Karpas-422 (cell line): ENCODE data around the gene EXT2. TPM values are rescaled to one million over a fixed set of nuclear protein-coding genes. Genes with fewer than 3 reads are reported as not detected.

Experiments
- DNase-seq: peaks from one replicate; pipeline ENCODE4 v3.0.0-alpha.2; 2015
- H2AFZ ChIP-seq: fragments of 200-600 bp; sonication (generic); 2 replicates; pipeline ENCODE4 v1.6.1; 2014; ENCODE audit warnings: antibody characterized with exemption, low read length, mixed read lengths
- H3K27ac ChIP-seq: fragments of 200-600 bp; sonication (generic); 2 replicates; pipeline ENCODE4 v1.5.1; 2014; ENCODE audit warnings: mild to moderate bottlenecking, low read length, moderate library complexity
- H3K27me3 ChIP-seq: fragments of 200-600 bp; sonication (generic); 2 replicates; pipeline ENCODE4 v1.6.1; 2014; ENCODE audit warnings: low read length, mixed read lengths
- H3K36me3 ChIP-seq: fragments of 200-600 bp; sonication (generic); 2 replicates; pipeline ENCODE4 v1.6.1; 2014; ENCODE audit warnings: low read length, mixed read lengths; ENCODE audit not compliant: insufficient read depth
- H3K4me1 ChIP-seq: fragments of 200-600 bp; sonication (generic); 2 replicates; pipeline ENCODE4 v1.6.1; 2014; ENCODE audit warnings: mild to moderate bottlenecking, low read length, mixed read lengths
- H3K4me2 ChIP-seq: fragments of 200-600 bp; sonication (generic); 2 replicates; pipeline ENCODE4 v1.6.1; 2014; ENCODE audit warnings: low read length, low read depth, mild to moderate bottlenecking; ENCODE audit not compliant: poor library complexity, severe bottlenecking
- H3K4me3 ChIP-seq: fragments of 200-600 bp; sonication (generic); 2 replicates; pipeline ENCODE4 v1.5.1; 2014; ENCODE audit warnings: mild to moderate bottlenecking, antibody characterized with exemption, low read length, mixed read lengths
- H3K79me2 ChIP-seq: fragments of 200-600 bp; sonication (generic); 2 replicates; pipeline ENCODE4 v1.6.1; 2014; ENCODE audit warnings: mild to moderate bottlenecking, low read length, mixed read lengths
- H3K9ac ChIP-seq: fragments of 200-600 bp; sonication (generic); 2 replicates; pipeline ENCODE4 v1.6.0; 2014; ENCODE audit warnings: low read length
- H3K9me2 ChIP-seq: fragments of 200-600 bp; sonication (generic), shearing (Covaris generic); replicated peaks from 2 replicates; pipeline ENCODE4 v1.6.0; 2014; ENCODE audit warnings: mild to moderate bottlenecking, low read length, moderate library complexity; ENCODE audit not compliant: insufficient read depth
- H3K9me3 ChIP-seq: fragments of 300-700, 200-600 bp; sonication (generic); 2 replicates; pipeline ENCODE4 v1.6.1; 2014; ENCODE audit warnings: low read length, mixed read lengths
- H4K20me1 ChIP-seq: fragments of 200-600 bp; sonication (generic); 2 replicates; pipeline ENCODE4 v1.6.1; 2014; ENCODE audit warnings: mild to moderate bottlenecking, antibody characterized with exemption, low read length, low read depth; ENCODE audit not compliant: insufficient read depth
- total RNA-seq: library from RNA; depleted of rRNA; stranded (reverse); fragments of >200 nt; shearing (Covaris generic); gene quantifications from 2 replicates; pipeline ENCODE4 v1.2.3, GENCODE V29; 2014; ENCODE audit warnings: low replicate concordance; rRNA removed

EXT2 gene
- 51.5 and 64.0 TPM in 2 replicates for total RNA-seq

DNA sequence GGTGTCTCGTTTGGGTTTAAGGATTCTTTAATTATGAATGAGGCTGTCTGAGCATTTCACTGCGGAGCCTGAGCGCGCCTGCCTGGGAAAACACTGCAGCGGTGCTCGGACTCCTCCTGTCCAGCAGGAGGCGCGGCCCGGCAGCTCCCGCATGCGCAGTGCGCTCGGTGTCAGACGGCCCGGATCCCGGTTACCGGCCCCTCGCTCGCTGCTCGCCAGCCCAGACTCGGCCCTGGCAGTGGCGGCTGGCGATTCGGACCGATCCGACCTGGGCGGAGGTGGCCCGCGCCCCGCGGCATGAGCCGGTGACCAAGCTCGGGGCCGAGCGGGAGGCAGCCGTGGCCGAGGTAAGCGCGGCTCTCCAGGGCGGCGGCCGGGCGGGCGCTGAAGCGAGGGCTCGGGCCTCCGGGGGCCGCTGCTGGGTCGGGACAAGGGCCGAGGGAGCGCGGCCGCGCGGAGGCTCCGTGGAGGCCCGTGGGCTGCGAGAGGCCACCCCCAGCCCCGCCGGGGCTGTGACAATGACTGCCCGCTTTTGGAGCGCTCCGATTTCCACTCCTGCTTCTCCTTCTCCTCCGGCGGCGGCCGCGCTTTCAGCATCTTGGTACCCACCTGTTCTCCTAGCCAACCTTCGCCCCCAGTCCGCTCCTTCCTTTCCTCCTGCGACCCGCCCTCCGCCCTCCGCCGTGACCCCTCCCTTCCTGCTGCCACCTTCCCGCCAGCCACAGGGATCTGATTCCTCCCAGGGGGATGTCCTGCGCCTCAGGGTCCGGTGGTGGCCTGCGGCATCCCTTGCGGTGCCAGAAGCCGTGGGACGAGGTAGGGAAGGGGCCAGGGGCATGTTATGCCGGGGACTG, at the start of gene EXT2:
Gene EXT2, plus strand, starts transcription at position 173 of the 854 bp plus-strand sequence. CDS start 12,035 bp downstream, outside the sequence.
- Histone ChIP-seq H3K36me3 (no peaks in the 10 kb centered on the region), H3K9ac (peak within 1 kb of the TSS; percentile 87), H4K20me1 (no peaks in the 10 kb centered on the region), H3K27me3 (no peaks in the 10 kb centered on the region), H3K9me3 (no peaks in the 10 kb centered on the region), H3K9me2 (no peaks in the 10 kb centered on the region), H3K4me1 (peaks cover 17% of the 10 kb centered on the region), H3K27ac (no peak within 1 kb of the TSS; the same call in 1 of the 2 replicates), H3K79me2 (peaks cover 45% of the 10 kb centered on the region), H2AFZ (peak within 1 kb of the TSS; percentile 91), H3K4me3 (peak within 1 kb of the TSS; percentile 97), H3K4me2 (peak within 1 kb of the TSS; percentile 89)
- DNase-seq = peak; percentile 92

DNA sequence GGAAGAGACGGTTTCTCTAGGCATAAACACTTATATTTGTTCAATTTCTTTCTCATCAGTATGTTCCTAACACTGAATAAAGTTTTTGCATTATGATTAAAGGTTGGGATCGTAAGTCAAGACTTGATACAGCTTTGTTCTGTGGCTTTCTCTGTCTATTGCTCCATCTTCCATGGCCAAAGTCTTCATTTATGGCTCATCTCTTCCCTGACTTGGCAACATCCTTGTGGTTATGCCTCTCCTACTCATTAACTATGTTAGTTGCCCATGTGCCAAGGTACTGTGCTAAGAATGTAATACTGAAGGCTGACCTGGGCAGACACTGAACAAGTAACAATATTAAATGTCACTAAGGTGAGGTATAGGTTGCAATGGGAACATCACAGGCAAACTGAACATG, 49.3 kb upstream of the EXT2 start:
- Histone ChIP-seq H3K79me2 (no peaks in the 10 kb centered on the region), H3K4me1 (no peaks in the 10 kb centered on the region), H3K9ac (no peak overlapping the region), H4K20me1 (no peaks in the 10 kb centered on the region), H3K9me2 (no peaks in the 10 kb centered on the region; the same call in 1 of the 2 replicates), H2AFZ (no peak overlapping the region), H3K36me3 (no peaks in the 10 kb centered on the region), H3K27ac (no peak overlapping the region), H3K27me3 (no peaks in the 10 kb centered on the region), H3K4me3 (no peak overlapping the region), H3K9me3 (no peaks in the 10 kb centered on the region), H3K4me2 (no peak overlapping the region)
- DNase-seq = no peak

- no peaks in the 10 kb centered on the region for H3K79me2 ChIP-seq
- no peaks in the 10 kb centered on the region for H3K27me3 ChIP-seq
- H3K27ac ChIP-seq = no peak overlapping the region
- no peak overlapping the region for H2AFZ ChIP-seq
- no peaks in the 10 kb centered on the region for H4K20me1 ChIP-seq
- H3K9me2 ChIP-seq = no peaks in the 10 kb centered on the region; the same call in 1 of the 2 replicates
- no peak overlapping the region for H3K4me2 ChIP-seq
- no peak overlapping the region for H3K9ac ChIP-seq
- H3K36me3 ChIP-seq = no peaks in the 10 kb centered on the region
- no peak overlapping the region for H3K4me3 ChIP-seq
- no peaks in the 10 kb centered on the region for H3K9me3 ChIP-seq
- H3K4me1 ChIP-seq = no peaks in the 10 kb centered on the region
- DNase-seq = no peak
These were observed 48.2 kb upstream of the EXT2 start for GRCh38 chr11:44047298-44047697.

DNA sequence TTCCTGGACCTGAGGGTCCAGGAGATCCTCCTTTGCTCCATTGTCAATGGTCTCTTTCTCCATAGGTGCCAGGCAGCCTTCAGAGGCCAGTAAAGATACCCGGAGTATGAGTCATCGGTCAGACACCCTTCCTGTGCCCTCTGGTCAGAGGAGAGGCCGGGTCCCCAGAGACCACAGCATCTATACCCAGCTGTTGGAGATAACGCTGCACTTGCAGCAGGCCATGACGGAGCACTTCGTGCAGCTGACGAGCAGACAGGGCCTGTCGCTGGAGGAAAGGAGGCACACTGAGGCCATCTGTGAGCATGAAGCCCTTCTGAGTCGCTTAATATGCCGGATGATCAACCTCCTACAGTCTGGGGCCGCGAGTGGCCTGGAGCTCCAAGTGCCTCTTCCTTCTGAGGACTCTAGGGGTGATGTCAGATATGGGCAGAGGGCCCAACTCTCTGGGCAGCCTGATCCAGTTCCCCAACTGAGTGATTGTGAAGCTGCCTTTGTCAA, 47.5 kb upstream of the EXT2 start, which contains the start of gene ACCSL:
Gene ACCSL, plus strand, starts transcription at position 51 of the 501 bp plus-strand sequence. Its CDS starts 56 bp downstream, at position 107.
- H4K20me1 ChIP-seq = no peaks in the 10 kb centered on the region
- H3K79me2 ChIP-seq = no peaks in the 10 kb centered on the region
- no peaks in the 10 kb centered on the region for H3K27me3 ChIP-seq

DNA sequence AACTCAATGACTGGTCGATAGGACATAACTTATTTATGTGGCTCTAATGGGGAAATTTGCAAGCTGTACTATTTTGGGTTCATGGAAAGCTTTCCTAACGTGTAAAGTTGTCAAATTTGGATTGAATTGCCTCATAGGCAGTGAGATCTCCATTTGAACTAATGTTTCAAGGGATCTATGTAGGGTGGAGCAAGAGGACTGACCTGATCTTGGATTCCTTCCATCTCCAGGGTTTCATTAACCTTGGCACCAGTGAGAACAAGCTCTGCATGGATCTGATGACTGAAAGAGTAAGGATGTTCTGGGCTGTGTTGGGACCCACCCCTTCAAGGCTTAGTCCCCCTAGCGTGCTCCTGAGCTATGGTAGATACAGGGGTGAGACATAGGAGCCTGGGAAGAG, 45.6 kb upstream of the EXT2 start:
- H3K4me2 ChIP-seq = no peak overlapping the region
- H3K27me3 ChIP-seq = no peaks in the 10 kb centered on the region
- H4K20me1 ChIP-seq = no peaks in the 10 kb centered on the region
- DNase-seq = no peak
- no peaks in the 10 kb centered on the region; the same call in 1 of the 2 replicates for H3K9me2 ChIP-seq
- no peaks in the 10 kb centered on the region for H3K9me3 ChIP-seq
- H3K9ac ChIP-seq = no peak overlapping the region
- no peaks in the 10 kb centered on the region for H3K36me3 ChIP-seq
- no peaks in the 10 kb centered on the region for H3K79me2 ChIP-seq
- H3K27ac ChIP-seq = no peak overlapping the region
- H3K4me1 ChIP-seq = no peaks in the 10 kb centered on the region
- H2AFZ ChIP-seq = no peak overlapping the region
- no peak overlapping the region for H3K4me3 ChIP-seq

More for the DNA sequence above, 47.5 kb upstream of the EXT2 start, which contains the start of gene ACCSL:
- no peak within 1 kb of the TSS for H3K4me3 ChIP-seq
- H3K4me1 ChIP-seq = no peaks in the 10 kb centered on the region
- no peak within 1 kb of the TSS for H3K4me2 ChIP-seq
- no peaks in the 10 kb centered on the region; the same call in 1 of the 2 replicates for H3K9me2 ChIP-seq
- H3K36me3 ChIP-seq = no peaks in the 10 kb centered on the region
- no peak for DNase-seq
- no peak within 1 kb of the TSS for H3K27ac ChIP-seq
- no peak within 1 kb of the TSS for H2AFZ ChIP-seq
- H3K9ac ChIP-seq = no peak within 1 kb of the TSS
- H3K9me3 ChIP-seq = no peaks in the 10 kb centered on the region

DNA sequence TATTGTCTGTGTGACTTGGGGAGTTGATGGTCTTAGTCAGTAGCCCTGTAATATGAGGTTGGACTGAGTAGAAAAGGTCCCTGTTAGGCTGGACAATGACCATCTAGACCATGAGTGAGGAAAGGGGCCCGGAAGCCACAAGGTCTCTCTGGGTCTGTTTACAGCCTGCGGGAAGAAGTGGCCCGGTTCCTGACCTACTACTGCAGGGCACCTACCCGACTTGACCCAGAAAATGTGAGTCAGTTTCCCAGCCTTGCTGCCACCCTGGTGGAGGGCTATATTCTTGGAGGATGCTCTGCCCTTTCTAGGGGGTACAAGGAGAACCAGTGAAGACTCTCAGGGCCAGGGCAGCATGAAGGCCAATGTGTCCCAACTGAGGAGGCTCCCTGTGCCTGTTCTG, 44.3 kb upstream of the EXT2 start:
- no peaks in the 10 kb centered on the region for H3K36me3 ChIP-seq
- no peak overlapping the region for H3K4me2 ChIP-seq
- no peak overlapping the region for H3K27ac ChIP-seq
- H3K9me3 ChIP-seq = no peaks in the 10 kb centered on the region
- no peaks in the 10 kb centered on the region for H3K27me3 ChIP-seq
- no peaks in the 10 kb centered on the region for H3K4me1 ChIP-seq
- H2AFZ ChIP-seq = no peak overlapping the region
- no peaks in the 10 kb centered on the region for H3K79me2 ChIP-seq
- no peaks in the 10 kb centered on the region for H4K20me1 ChIP-seq
- no peak overlapping the region for H3K4me3 ChIP-seq
- no peaks in the 10 kb centered on the region; the same call in 1 of the 2 replicates for H3K9me2 ChIP-seq
- no peak overlapping the region for H3K9ac ChIP-seq
- DNase-seq = no peak

DNA sequence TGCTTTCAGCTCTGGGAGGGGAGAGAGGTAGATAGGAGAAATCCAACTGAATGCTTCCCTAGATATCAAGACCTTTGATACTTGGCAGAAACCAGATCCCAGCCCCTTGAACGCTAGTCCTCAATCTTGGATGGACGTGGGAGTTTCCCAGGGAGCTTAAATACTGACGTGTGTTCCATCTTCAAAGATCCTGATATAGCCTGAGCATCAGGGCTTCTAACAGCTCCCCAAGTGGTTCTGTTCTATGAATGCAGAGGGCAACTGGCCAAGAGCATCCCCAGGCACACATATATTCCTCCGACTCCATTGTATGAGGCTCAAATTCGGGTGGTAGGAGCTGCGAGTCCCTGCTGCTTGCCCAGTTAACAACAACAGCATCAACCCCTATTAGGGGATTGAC, 38.1 kb upstream of the EXT2 start:
- Histone ChIP-seq H3K9ac (no peak overlapping the region), H3K4me1 (no peaks in the 10 kb centered on the region), H3K79me2 (no peaks in the 10 kb centered on the region), H3K4me3 (no peak overlapping the region), H3K4me2 (no peak overlapping the region), H2AFZ (no peak overlapping the region), H3K9me2 (no peaks in the 10 kb centered on the region), H3K9me3 (no peaks in the 10 kb centered on the region), H3K27ac (no peak overlapping the region), H3K27me3 (no peaks in the 10 kb centered on the region), H4K20me1 (no peaks in the 10 kb centered on the region), H3K36me3 (no peaks in the 10 kb centered on the region)
- DNase-seq = no peak

DNA sequence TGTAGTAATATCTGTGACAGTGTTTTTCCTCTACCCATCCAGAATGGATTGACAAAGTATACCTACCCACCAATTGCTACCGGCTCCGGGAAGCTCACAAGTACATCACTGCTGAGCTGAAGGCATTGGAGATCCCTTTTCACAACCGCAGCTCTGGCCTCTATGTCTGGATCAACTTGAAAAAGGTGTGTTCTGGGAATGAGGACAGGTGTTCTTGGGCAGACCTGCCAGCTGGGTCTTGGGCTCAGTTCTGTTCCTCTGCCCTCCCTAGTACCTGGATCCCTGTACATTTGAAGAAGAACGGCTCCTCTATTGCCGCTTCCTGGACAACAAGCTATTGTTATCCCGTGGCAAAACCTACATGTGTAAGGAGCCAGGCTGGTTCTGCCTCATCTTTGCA, 37.2 kb upstream of the EXT2 start:
- H3K4me3 ChIP-seq = no peak overlapping the region
- no peaks in the 10 kb centered on the region for H3K27me3 ChIP-seq
- H3K9ac ChIP-seq = no peak overlapping the region
- H3K9me3 ChIP-seq = no peaks in the 10 kb centered on the region
- H3K36me3 ChIP-seq = no peaks in the 10 kb centered on the region
- H3K4me1 ChIP-seq = no peaks in the 10 kb centered on the region
- no peak for DNase-seq
- H3K4me2 ChIP-seq = no peak overlapping the region
- H2AFZ ChIP-seq = no peak overlapping the region
- H3K79me2 ChIP-seq = no peaks in the 10 kb centered on the region
- H4K20me1 ChIP-seq = no peaks in the 10 kb centered on the region
- no peak overlapping the region for H3K27ac ChIP-seq
- no peaks in the 10 kb centered on the region for H3K9me2 ChIP-seq
